HG02938 (cell line): ENCODE results near the gene GNRH2.
"Not testable (repeated sequence)": the region's sequence is repeated elsewhere in the genome, so short reads cannot be mapped to it uniquely, and the experiment has no call there.

ENCODE experiments used
- ATAC-seq: cut with Tn5 transposase; IDR thresholded peaks from one replicate; pipeline ENCODE4 v1.9.1; 2021; ENCODE audit warnings: mild to moderate bottlenecking, moderate library complexity; ENCODE audit not compliant: unreplicated experiment

GNRH2 gene

GRCh38 chr20:3043322-3043721 lies at the start of gene GNRH2:
Gene GNRH2 (plus strand): TSS chr20:3043622. CDS start chr20:3044415, 793 bp downstream.
- ATAC-seq = no peak

- no peak for ATAC-seq
Observed at GRCh38 chr20:2995796-2996195, 47.6 kb upstream of the GNRH2 start.

DNA sequence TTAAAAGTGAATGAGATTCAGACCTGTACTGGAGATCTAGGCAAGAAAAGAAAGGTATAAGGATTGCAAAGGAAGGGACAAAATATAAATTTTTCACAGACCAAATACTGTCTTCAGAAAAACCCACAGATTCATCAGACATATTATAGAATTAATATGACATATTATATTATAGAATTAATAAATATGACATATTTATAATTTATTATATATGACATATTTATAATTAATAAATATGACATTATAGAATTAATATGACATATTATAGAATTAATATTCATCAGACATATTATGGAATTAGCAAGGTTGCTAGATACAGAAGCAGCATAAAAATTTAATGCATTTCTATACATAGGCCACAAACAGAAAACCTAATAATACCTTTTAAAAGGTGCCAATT lies 44.7 kb upstream of the GNRH2 start:
- no peak for ATAC-seq

- no peak for ATAC-seq
Observed at GRCh38 chr20:3000852-3001523, 42.4 kb upstream of the GNRH2 start.

DNA sequence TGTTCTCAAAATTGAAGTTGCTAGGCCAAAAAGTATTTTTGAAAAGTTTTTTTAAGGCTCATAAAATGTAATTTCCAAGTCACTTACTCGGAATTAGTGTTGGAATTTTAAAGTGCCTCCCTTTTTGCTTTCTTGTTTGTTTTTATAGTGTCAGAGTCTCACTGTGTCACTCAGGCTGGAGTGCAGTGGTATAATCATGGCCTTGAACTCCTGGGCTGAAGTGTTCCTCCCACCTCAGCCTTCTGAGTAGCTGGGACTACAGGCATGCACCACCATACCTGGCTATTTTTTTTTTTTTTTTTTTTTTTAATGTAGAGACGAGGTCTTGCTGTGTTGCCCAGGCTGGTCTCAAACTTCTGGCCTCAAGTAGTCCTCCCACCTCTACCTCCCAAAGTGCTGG lies 40.0 kb upstream of the GNRH2 start:
- ATAC-seq = no peak

- no peak for ATAC-seq
Observed at GRCh38 chr20:3010985-3011723, 32.3 kb upstream of the GNRH2 start.

GRCh38 chr20:3011752-3012151 lies 31.7 kb upstream of the GNRH2 start:
- no peak for ATAC-seq

- ATAC-seq = no peak
Observed at GRCh38 chr20:3013771-3014170, 29.7 kb upstream of the GNRH2 start.

DNA sequence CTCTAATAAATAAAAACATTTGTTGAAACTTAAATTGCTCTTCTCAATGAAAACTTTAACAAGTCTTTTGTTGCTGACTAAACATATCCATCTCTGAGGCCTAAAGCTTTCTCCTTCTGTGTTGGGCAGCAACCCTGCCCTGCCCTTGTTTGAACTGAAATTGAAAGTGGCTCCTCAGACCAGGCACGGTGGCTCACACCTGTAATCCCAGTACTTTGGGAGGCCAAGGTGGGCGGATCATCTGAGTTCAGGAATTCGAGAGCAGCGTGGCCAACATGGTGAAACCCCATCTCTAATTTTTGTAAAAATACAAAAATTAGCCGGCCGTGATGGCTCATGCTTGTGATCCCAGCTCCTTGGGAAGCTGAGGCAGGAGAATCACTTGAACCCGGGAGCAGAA lies 29.2 kb upstream of the GNRH2 start:
- ATAC-seq = no peak

GRCh38 chr20:3014662-3015061 lies 28.8 kb upstream of the GNRH2 start:
- no peak for ATAC-seq

DNA sequence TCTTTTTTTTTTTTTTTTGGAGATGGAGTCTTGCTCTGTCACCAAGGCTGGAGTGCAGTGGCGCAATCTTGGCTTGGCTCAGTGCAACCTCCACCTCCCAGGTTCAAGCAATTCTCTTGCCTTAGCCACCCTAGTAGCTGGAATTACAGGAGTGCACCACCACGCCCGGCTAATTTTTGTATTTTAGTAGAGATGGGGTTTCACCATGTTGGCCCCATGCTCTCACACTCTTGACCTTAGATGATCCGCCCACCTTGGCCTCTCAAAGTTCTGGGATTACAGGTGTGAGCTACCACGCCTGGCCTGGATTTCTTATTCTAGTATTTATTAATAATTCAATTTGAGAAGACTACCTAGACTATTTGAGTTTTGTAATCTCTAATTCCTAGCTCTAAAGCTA lies 28.1 kb upstream of the GNRH2 start:
- ATAC-seq = not testable (repeated sequence)

- ATAC-seq = no peak
Observed at GRCh38 chr20:3021327-3021726, 22.1 kb upstream of the GNRH2 start.

- ATAC-seq = no peak
Observed at GRCh38 chr20:3021777-3022176, 21.6 kb upstream of the GNRH2 start.

- not testable (repeated sequence) for ATAC-seq
Observed at GRCh38 chr20:3022559-3023490, 20.6 kb upstream of the GNRH2 start.

DNA sequence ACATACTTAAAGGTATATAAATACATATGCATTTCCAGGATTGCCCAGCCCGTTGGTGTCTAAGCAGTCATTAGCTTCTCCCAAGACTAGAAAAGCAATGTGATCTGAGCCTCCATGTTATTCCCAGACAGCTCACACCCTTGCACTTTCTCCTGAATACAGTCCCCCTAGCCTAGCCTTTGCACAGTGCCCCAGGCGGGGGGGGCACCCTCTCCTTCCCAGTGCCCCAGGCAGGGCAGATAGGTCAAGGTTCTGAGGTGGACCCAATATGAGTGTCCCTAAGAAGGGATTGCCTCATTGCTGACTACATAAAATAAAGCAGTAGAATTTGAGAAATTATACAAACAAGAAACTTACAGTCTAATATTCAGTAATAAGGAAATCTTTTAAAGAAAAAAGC lies 15.4 kb upstream of the GNRH2 start:
- ATAC-seq = no peak

DNA sequence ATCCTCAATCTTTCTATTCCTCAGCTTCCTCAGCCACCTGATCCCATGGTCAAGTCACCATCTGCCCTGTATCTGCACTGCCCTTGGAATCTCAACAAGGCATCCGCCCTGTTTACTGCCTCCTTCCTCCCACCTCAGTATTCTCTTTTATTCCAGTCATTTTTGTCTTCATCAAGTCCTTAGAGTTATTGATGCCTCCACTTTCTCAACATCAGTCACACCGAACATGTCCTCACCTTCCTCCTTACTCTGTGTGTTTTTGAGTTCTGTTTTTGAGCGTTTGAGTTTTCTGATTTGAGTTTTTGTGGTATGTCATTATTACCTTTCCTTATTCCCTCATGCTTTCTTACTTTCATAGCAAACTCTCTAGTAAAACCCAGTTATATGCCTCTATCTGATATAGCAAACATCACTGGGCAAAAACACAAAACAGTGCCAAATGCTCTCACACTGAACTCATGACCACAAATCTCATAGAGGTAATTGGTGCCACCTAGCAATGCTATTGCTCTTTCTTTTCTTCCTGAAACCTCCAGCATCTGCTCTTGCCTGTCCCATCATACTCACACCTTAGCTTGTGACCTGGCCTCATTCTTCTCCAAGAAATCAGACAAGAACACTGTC lies 11.8 kb upstream of the GNRH2 start:
- ATAC-seq = no peak

GRCh38 chr20:3032624-3033023 lies 10.8 kb upstream of the GNRH2 start:
- no peak for ATAC-seq

DNA sequence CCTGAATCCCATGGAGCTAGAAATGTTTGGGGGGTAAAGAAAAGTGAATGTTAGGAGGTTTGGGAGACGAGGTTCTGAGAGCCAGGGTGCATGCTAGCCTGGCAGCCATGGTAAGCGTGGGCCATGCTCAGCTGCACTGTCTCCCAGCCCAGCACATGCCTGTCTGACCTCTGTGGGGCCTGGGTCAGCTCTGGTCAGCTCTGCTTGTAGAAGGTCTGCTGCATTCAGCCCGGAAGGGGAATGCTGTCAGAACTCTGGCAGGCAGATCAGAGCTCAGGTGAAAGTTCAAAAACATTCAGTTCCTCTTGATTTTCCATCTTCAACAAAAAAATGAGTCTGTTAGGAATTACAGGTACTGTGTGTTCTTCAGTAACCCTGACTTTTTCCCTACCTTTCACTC lies 5.8 kb upstream of the GNRH2 start:
- ATAC-seq = no peak

DNA sequence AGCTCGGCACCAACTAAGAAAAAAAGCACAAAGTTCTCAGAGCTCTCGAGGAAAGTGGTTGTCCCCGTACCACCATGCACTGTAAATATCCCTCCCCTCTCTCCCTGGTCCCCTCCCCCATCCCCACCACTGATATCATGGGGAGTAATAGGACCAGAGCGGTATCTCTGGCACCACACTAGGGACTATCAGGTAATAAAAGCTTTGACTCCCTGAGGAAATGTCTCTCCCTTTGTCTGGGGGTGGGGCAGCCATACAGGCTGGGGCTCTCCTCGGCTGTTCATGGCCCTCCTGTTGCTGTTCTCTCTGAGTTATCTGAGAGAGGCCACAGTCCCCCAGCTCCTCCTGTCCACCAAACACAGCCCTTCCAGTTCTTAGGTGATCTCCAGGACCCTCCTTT lies 5.0 kb upstream of the GNRH2 start:
- ATAC-seq = no peak

DNA sequence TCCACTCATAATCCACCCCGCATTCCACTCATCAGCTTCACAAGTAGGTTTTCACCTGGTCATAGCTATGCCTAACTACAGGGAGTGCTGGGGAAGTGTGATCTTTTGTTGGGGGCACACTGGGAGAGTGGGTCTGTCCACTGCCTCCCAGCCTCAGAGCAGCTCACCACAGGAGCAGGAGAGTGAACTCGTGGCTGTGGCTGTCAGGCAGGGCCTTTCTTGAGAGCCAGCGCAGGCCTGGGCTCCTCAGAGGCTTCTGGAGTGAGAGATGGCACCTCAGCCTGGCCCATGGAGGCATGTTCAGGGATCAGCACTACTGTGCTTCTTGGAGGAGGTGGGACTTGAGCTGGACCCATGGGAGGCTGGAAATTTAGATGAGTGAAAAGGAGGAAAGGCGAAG lies 4.0 kb upstream of the GNRH2 start:
- ATAC-seq = no peak

DNA sequence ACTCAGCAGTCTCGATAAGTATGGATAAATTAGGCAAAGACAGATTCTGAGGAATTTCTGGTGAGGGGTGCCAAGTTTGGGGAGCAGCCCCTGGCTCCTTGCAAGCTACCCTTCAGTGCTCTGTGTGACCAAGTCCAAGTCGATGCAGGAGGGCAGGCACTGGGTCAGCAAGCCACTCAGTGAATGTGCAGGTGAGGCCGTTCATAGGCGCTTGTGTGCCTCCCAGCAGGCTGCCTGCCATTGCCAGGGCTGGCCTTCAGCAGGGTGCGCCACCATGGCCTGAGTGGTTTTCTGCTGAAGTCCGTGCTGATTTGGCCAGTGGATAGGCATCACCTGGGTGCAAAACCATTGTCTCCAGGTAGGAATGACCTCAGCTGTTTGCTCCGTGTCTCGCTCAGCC lies 3.3 kb upstream of the GNRH2 start:
- ATAC-seq = no peak
